ENCODE data around the gene ARHGEF19.
"Not testable (repeated sequence)": the region's sequence is repeated elsewhere in the genome, so short reads cannot be mapped to it uniquely, and the experiment has no call there.

ARHGEF19 gene

GRCh38 chr1:16212251-16212961 lies at the start of gene ARHGEF19:
Gene ARHGEF19, minus strand, starts transcription at chr1:16212652. Its CDS starts 3,598 bp downstream, at chr1:16209054.
- DNase-seq (ENCODE audit: low spot score) = no peak

DNA sequence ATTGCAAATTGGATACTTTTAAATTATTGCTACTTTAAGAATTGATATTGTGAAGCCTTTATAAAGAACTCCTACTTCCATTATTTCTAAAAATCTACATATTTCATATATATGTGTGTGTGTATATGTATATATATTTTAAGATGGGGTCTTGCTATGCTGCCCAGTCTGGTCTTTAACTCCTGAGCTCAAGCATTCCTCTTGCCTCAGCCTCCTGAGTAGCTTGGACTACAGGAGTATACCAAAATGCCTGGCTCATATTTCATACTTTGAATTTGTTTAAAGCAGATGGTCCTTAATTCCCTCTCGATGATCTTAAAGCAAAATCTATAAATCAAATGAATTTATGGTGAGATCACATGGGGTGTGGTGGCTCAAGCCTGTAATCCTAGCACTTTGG lies 49.6 kb upstream of the ARHGEF19 start:
- DNase-seq (ENCODE audit: low spot score) = no peak

- DNase-seq (ENCODE audit: low spot score) = no peak
Measured at GRCh38 chr1:16260814-16261213, 48.4 kb upstream of the ARHGEF19 start.

DNA sequence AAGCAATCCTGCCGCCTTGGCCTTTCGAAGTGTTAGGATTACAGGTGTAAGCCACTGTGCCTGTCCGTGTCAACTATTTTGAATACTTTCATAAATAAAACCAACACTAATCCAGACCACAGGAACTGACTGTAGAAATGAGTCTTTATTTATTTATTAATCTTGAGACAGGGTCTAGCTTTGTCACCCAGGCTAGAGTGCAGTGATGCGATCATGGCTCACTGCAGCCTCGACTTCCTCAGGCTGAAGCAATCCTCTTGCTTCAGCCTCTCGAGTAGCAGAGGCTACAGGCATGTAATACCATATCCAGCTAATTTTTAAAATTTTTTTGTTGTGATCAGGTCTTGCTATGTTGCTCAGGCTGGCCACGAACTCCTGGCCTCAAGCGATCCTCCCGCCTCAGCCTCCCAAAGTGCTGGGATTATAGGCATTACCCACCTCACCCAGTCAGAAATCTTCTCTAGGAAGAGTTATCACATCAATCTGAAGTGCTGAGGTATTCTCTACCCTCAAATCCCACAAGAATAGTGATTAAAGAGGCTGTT lies 46.2 kb upstream of the ARHGEF19 start:
- no peak for DNase-seq (ENCODE audit: low spot score)

DNA sequence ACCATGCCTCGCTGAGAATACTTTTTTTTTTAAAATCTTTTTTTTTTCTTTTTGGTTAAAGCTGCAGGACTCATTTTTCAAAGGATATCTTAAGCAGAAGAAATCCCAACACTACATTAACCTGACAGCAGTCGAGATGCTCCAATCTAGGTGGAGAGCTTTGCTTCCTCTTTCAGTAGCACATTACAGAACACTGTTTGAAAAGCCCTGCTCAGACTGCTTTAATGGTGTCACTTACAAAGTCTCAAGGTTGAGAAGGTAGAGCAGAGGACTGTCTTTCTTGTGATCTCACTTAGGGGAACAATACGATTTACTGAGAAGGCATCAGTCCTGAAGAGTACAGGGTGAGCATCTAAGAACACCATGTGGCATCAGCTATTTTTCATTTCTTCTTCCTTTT lies 45.5 kb upstream of the ARHGEF19 start:
- no peak for DNase-seq (ENCODE audit: low spot score)

DNA sequence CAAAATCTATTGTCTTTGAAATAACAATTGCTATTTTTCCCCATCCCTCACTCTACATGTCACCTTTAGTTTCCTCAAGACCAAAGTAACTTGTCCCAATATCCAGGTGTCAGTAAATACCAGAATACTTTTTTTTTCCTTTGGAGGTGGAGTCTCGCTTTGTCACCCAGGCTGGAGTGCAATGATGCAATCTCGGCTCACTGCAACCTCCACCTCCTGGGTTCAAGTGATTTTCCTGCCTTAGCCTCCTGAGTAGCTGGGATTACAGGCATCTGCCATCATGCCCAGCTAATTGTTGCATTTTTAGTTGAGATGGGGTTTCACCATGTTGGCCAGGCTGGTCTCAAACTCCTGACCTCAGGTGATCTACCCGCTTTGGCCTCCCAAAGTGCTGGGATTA lies 45.1 kb upstream of the ARHGEF19 start:
- DNase-seq (ENCODE audit: low spot score) = not testable (repeated sequence)

DNA sequence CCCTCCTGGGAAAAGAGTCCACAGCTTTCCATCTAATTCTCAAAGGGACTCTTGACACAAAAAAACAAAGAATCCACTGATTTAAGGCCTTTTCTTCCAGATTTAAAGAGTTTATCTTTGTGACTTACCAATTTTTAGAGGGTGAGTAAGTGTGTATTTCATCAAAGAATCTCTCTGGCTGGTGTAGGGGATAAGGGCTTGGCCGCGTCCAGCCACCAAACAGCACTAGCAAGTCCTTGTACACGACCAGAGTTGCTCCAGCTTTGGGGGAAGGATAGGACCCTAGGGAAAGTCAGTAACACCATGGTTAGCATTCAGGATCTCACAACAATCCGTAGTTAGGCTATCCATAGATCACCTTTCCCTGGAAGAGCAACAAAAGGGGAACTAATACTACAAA lies 44.0 kb upstream of the ARHGEF19 start:
- DNase-seq (ENCODE audit: low spot score) = no peak

- DNase-seq (ENCODE audit: low spot score) = no peak
Measured at GRCh38 chr1:16254263-16254928, 41.9 kb upstream of the ARHGEF19 start.

DNA sequence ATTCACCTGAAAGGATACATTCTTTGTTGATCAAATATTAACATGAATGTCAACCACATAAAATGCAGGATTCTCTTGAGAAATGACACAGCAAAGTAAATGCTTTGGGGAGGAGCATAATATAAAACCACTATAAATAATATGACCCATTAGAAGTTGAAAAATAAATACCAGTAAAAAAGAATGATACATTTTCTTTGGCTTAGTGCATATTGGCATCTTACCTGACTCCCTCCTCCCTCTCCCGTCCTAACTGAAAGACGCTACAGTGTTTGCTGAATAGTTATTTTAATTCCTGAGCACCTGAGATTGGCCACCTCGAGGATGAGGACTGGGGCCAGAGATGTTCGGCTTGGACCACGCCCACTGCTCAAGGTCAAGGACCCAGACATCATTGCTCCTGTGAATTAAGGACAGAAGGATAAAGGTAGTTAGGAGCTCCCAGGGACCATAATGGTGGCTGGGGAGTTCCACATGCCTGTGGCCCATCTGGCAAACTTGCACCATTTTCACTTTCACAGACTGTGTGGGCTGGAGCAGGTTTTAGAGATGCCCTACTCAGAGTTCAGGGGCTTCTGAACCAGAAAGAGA lies 41.0 kb upstream of the ARHGEF19 start:
- no peak for DNase-seq (ENCODE audit: low spot score)

DNA sequence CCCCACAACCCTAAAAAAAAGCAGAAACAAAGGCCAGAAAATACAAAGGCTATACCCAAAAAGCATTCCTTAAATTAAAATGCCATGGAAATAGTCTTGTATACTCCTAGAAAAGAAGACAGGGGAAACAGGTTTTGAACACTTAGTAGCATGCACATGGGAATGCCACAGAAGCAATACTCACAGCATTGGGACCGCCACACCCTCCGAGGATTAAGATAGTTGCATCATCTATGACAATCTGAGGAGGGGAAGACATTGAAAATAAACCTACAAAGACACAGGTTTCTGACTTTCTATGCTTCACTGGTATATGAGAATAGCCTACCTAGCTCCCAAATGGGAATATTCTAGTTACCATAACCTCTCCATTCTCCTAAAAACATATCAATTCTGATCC lies 40.5 kb upstream of the ARHGEF19 start:
- no peak for DNase-seq (ENCODE audit: low spot score)

- DNase-seq (ENCODE audit: low spot score) = no peak
Measured at GRCh38 chr1:16251381-16251780, 38.9 kb upstream of the ARHGEF19 start.

GRCh38 chr1:16250524-16251251 lies 38.2 kb upstream of the ARHGEF19 start:
- no peak for DNase-seq (ENCODE audit: low spot score)

DNA sequence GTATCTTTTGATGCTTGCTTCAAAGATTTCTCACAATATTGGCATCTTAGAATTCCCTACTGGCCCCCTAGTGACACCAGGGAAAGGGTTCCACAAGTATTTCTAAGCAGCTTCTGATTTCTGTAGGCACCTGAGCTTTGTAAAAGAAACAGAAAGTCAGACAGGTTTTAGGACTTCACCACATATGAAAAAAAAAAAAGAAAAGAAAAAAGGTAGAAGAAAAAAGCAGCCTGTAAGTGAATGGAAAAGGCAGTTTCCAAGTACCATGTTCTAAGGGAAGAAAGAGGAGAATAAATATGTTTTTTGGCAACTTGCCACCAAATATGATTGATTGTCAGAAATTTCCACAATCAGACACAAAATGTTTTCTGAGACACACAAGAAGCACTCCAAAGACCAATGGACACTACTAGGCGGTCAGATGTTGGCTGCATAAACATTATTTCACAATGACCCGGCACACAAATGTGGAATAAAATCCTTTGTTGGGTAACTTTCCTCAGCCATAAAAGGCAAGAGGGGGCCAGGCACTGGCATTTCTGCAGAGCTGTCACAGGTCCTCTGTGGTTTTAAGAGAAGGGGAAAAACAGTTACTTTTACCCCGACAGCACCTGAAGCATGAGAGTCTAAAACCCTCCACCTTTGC lies 37.3 kb upstream of the ARHGEF19 start:
- no peak for DNase-seq (ENCODE audit: low spot score)

GRCh38 chr1:16248603-16249516 lies 36.4 kb upstream of the ARHGEF19 start:
- no peak for DNase-seq (ENCODE audit: low spot score)

DNA sequence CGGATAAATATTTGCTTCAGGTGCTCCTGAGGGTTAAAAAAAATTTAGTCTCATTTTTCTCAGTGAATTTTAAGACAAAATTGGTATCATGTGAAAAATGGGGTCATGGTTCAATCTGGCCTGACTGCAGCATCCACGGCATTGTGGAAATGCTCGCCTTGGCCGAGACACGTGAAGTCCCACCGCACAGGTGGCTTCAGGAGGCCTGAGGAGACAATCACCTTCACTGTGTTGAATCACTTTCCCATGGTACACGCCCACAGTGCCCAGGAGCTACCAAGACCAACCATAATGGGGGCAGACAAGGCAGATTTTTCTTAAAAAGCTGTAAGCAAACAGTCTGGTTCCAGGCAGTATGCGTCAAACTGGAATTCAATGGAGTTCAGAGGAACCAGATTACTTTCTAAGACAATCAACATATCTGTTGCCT lies 35.6 kb upstream of the ARHGEF19 start:
- DNase-seq (ENCODE audit: low spot score) = no peak

DNA sequence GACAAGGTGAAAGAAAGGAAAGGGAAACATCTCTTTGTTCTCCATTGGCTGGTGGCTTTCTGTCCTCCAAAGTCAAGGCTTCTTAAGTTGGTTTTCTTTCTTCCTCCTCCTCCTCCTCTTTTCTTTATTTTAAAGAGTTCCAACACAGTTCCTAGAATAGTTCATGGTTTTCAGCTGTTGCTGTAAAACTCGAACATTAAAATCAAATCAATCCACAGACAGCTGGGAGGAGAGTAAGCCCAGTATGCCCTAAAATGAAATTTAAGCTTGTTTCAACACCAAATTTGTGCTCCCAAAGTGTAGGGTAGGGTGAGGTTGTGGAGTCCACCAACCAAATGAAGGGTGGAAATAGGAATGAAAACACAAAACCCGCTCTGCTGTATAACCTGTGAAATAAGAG lies 35.0 kb upstream of the ARHGEF19 start:
- no peak for DNase-seq (ENCODE audit: low spot score)

DNA sequence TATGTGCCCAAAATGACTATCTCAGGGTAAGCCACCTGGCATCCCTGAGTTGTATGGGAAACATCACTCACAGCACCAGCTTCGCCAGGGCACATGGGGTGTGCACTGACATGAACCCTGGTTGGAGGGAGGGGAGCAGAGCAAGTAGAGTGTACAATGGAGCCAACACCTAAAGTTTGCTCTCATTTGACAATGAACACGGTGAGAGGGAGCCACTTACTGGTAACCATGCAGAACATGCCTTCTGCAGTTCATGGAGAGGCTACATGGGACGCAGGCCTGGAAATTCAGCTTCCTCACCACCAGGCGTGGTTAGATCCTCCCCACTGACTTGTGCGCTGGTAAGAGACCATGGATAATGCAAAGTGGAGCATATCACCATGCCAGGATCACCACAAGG lies 34.5 kb upstream of the ARHGEF19 start:
- DNase-seq (ENCODE audit: low spot score) = no peak

- not testable (repeated sequence) for DNase-seq (ENCODE audit: low spot score)
Measured at GRCh38 chr1:16246239-16246638, 33.8 kb upstream of the ARHGEF19 start.

DNA sequence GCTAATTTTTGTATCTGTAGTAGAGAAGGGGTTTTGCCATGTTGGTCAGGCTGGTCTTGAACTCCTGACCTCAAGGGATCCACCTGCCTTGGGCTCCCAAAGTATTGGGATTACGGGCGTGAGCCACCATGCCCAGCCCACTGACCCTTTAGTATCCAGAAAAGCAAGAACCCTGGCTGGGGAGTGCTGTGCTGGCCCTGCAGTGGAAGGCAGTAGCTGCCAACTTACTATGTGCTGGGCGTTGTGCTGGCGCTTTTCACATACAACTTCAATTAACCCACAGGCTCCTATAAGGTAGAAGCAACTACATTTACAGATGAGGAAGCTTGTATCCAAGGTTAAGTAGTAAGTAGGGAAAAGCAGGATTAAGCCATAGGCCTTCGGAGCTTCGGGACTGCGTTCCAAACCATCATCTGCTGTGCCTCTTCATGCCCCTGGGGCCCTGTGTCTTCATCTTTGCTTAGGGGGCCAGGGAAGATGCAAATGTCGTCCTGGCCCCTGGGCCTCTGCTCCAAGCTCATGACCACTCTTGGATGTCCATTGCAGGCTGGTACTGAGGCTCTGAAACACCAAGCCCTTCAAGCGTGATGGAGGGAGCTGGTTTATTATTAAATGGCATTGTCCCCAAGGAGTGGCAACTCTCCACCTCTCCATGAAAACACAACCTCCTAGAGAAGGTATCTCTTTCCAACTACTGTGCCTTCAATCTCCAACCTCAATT lies 33.2 kb upstream of the ARHGEF19 start:
- no peak for DNase-seq (ENCODE audit: low spot score)

GRCh38 chr1:16244650-16245285 lies 32.3 kb upstream of the ARHGEF19 start:
- DNase-seq (ENCODE audit: low spot score) = no peak

Data from activated CD4-positive, alpha-beta T cell treated with anti-CD3 and anti-CD28 coated beads, Interleukin-2, Interleukin-4, amounts not matched to agents 100 ng/mL and 50 ng/mL, durations not matched to agents 16 hours and 8 hours (primary cell).